ENCODE measurements around the gene PLA2G15. TPM values are rescaled to one million over a fixed set of nuclear protein-coding genes. Genes with fewer than 3 reads are reported as not detected.
A peak's percentile ranks its signal among the peaks of the same experiment; 100 is the strongest.

Gene PLA2G15
- total and polyA plus RNA-seq, 2 of the 13 experiments (the other 11 are each of a cell fraction or from before 2014, with no cell fraction given), result 14.4 to 23.7 TPM

- TF ChIP-seq ZBTB4 (CRISPR knock-in tag; IDR thresholded peaks at IDR 0.05; ENCODE audit: borderline replicate concordance) (0 out of 2 replicates have a peak, but pooled peaks have one; percentile 76), GATAD2A (CRISPR knock-in tag; IDR thresholded peaks at IDR 0.05) (peak; percentile 98), FOXK2 (IDR thresholded peaks at IDR 0.05) (peak; percentile 80), CBX5 (CRISPR knock-in tag; IDR thresholded peaks at IDR 0.05; ENCODE audit: borderline replicate concordance) (peak; percentile 76; the same call in 1 of the 2 replicates), RFXAP (CRISPR knock-in tag; IDR thresholded peaks at IDR 0.05; ENCODE audit: borderline replicate concordance) (peak; percentile 61; the same call in 1 of the 2 replicates), MBD4 (IDR thresholded peaks at IDR 0.05; ENCODE audit: borderline replicate concordance, low read length) (no peak), CEBPB (IDR thresholded peaks at IDR 0.05; ENCODE audit: borderline replicate concordance, low read depth, low read length) (peak; percentile 89), SRSF9 (IDR thresholded peaks at IDR 0.05; ENCODE audit: borderline replicate concordance, insufficient read depth, low read depth, low read length, poor library complexity, severe bottlenecking) (no peak), TAF1 (CRISPR knock-in tag; IDR thresholded peaks at IDR 0.05) (no peak), ZNF343 (CRISPR knock-in tag; IDR thresholded peaks at IDR 0.05) (no peak), ZBTB43 (CRISPR knock-in tag; conservative IDR thresholded peaks at IDR 0.05) (no peak), E2F5 (CRISPR knock-in tag; conservative IDR thresholded peaks at IDR 0.05) (no peak), NR2F1 (CRISPR knock-in tag; IDR thresholded peaks at IDR 0.05) (peak; percentile 63 to 69; a peak in 3 of 4 replicates), PATZ1 (CRISPR knock-in tag; IDR thresholded peaks at IDR 0.05) (peak; percentile 85)
These were observed 36.3 kb downstream of the PLA2G15 start (continued) for GRCh38 chr16:68281368-68282063.

Measured in HepG2 (cell line).